GM12864 (cell line): ENCODE results near the gene PHTF1.

Experiments used
- DNase-seq: peaks from one replicate; pipeline ENCODE4 v3.0.0-alpha.2; 2011; ENCODE audit warnings: low read depth
- H3K4me3 ChIP-seq: 2 replicates; pipeline ENCODE4 v1.5.1; 2011; ENCODE audit warnings: mild to moderate bottlenecking, low read depth, low read length, control low read depth
- CTCF ChIP-seq: IDR thresholded peaks from 2 replicates; pipeline ENCODE4 v1.5.1; 2011; ENCODE audit warnings: low read depth, mild to moderate bottlenecking, moderate library complexity, low read length, control low read depth, inconsistent platforms; ENCODE audit errors: missing control alignments

PHTF1 gene

GRCh38 chr1:113677250-113678158 lies 81.8 kb downstream of the PHTF1 start:
- TF ChIP-seq CTCF: peak; percentile 51
- DNase-seq: no peak
- no peak overlapping the region for H3K4me3 ChIP-seq

- H3K4me3 ChIP-seq: no peak overlapping the region
- TF ChIP-seq CTCF: no peak
- no peak for DNase-seq
Observed at GRCh38 chr1:113676524-113676923, 82.8 kb downstream of the PHTF1 start.

- DNase-seq: no peak
- H3K4me3 ChIP-seq: no peak overlapping the region
Observed at GRCh38 chr1:113675302-113675701, 84.0 kb downstream of the PHTF1 start.

GRCh38 chr1:113674591-113674990 lies 84.7 kb downstream of the PHTF1 start:
- H3K4me3 ChIP-seq: no peak overlapping the region
- DNase-seq: no peak
- TF ChIP-seq CTCF: no peak

More at GRCh38 chr1:113675302-113675701, 84.0 kb downstream of the PHTF1 start:
- no peak for TF ChIP-seq CTCF

- no peak for TF ChIP-seq CTCF
- H3K4me3 ChIP-seq: no peak overlapping the region
- DNase-seq: no peak
Observed at GRCh38 chr1:113672491-113672890, 86.8 kb downstream of the PHTF1 start.

- DNase-seq: no peak
- TF ChIP-seq CTCF: no peak
- no peak overlapping the region for H3K4me3 ChIP-seq
Observed at GRCh38 chr1:113670650-113671049, 88.6 kb downstream of the PHTF1 start.

- H3K4me3 ChIP-seq: no peak overlapping the region
- no peak for DNase-seq
- no peak for TF ChIP-seq CTCF
Observed at GRCh38 chr1:113669988-113670387, 89.3 kb downstream of the PHTF1 start.
